Measurements from ENCODE around the gene SLC22A1.

DNA sequence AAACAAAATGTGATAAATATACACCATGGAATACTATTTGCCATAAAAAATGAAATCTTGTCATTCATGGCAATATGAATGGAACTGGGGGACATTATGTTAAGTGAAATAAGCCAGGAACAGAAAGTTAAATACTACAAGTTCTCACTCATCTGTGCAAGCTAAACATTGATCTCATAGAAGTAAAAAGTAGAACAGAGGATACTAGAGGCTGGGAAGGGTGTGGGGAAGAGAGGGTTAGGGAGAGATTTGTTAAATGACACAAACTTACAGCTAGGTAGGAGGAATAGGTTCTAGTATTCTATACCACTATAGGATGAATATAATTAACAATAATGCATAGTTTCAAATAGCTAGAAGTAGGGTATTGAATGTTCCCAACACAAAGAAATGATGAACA, 76.0 kb downstream of the SLC22A1 start:
- TF ChIP-seq JUND (IDR thresholded peaks at IDR 0.05) (no peak), YY1 (IDR thresholded peaks at IDR 0.05) (no peak), SP1 (IDR thresholded peaks at IDR 0.05) (no peak), FOXA2 (IDR thresholded peaks at IDR 0.05) (no peak), RAD21 (IDR thresholded peaks at IDR 0.05) (no peak), RXRA (IDR thresholded peaks at IDR 0.05) (no peak), EGR1 (IDR thresholded peaks at IDR 0.05; ENCODE audit: low read depth in 2 of 2) (no peak), HNF4G (IDR thresholded peaks at IDR 0.05) (no peak), TAF1 (conservative IDR thresholded peaks at IDR 0.05) (no peak)
- TF ChIP-seq, protein P1, sequence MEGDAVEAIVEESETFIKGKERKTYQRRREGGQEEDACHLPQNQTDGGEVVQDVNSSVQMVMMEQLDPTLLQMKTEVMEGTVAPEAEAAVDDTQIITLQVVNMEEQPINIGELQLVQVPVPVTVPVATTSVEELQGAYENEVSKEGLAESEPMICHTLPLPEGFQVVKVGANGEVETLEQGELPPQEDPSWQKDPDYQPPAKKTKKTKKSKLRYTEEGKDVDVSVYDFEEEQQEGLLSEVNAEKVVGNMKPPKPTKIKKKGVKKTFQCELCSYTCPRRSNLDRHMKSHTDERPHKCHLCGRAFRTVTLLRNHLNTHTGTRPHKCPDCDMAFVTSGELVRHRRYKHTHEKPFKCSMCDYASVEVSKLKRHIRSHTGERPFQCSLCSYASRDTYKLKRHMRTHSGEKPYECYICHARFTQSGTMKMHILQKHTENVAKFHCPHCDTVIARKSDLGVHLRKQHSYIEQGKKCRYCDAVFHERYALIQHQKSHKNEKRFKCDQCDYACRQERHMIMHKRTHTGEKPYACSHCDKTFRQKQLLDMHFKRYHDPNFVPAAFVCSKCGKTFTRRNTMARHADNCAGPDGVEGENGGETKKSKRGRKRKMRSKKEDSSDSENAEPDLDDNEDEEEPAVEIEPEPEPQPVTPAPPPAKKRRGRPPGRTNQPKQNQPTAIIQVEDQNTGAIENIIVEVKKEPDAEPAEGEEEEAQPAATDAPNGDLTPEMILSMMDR (IDR thresholded peaks at IDR 0.05; ENCODE audit: low read depth, low read length, missing input control) = no peak
- TF ChIP-seq, protein P2, sequence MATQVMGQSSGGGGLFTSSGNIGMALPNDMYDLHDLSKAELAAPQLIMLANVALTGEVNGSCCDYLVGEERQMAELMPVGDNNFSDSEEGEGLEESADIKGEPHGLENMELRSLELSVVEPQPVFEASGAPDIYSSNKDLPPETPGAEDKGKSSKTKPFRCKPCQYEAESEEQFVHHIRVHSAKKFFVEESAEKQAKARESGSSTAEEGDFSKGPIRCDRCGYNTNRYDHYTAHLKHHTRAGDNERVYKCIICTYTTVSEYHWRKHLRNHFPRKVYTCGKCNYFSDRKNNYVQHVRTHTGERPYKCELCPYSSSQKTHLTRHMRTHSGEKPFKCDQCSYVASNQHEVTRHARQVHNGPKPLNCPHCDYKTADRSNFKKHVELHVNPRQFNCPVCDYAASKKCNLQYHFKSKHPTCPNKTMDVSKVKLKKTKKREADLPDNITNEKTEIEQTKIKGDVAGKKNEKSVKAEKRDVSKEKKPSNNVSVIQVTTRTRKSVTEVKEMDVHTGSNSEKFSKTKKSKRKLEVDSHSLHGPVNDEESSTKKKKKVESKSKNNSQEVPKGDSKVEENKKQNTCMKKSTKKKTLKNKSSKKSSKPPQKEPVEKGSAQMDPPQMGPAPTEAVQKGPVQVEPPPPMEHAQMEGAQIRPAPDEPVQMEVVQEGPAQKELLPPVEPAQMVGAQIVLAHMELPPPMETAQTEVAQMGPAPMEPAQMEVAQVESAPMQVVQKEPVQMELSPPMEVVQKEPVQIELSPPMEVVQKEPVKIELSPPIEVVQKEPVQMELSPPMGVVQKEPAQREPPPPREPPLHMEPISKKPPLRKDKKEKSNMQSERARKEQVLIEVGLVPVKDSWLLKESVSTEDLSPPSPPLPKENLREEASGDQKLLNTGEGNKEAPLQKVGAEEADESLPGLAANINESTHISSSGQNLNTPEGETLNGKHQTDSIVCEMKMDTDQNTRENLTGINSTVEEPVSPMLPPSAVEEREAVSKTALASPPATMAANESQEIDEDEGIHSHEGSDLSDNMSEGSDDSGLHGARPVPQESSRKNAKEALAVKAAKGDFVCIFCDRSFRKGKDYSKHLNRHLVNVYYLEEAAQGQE (IDR thresholded peaks at IDR 0.05) = no peak
- TF ChIP-seq, protein P3, sequence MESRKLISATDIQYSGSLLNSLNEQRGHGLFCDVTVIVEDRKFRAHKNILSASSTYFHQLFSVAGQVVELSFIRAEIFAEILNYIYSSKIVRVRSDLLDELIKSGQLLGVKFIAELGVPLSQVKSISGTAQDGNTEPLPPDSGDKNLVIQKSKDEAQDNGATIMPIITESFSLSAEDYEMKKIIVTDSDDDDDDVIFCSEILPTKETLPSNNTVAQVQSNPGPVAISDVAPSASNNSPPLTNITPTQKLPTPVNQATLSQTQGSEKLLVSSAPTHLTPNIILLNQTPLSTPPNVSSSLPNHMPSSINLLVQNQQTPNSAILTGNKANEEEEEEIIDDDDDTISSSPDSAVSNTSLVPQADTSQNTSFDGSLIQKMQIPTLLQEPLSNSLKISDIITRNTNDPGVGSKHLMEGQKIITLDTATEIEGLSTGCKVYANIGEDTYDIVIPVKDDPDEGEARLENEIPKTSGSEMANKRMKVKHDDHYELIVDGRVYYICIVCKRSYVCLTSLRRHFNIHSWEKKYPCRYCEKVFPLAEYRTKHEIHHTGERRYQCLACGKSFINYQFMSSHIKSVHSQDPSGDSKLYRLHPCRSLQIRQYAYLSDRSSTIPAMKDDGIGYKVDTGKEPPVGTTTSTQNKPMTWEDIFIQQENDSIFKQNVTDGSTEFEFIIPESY (IDR thresholded peaks at IDR 0.05) = no peak
